Upper lobe of right lung (tissue), 1 donor: Measurements from ENCODE around the gene OAS1. TPM values are rescaled to one million over a fixed set of nuclear protein-coding genes. Genes with fewer than 3 reads are reported as not detected.
"Not testable (repeated sequence)": the region's sequence is repeated elsewhere in the genome, so short reads cannot be mapped to it uniquely, and the experiment has no call there.

ENCODE experiments used
- ATAC-seq: fragments of 200-7000 bp; cut with Tn5 transposase; one replicate; pipeline ENCODE4 v1.9.1; 2020; ENCODE audit warnings: mild to moderate bottlenecking, moderate library complexity
- DNase-seq: peaks from one replicate; pipeline ENCODE4 v3.0.0-alpha.2; 2020
- H3K27ac ChIP-seq: fragments of 200-600 bp; one replicate; pipeline ENCODE4 v1.8.0; 2022
- H3K27me3 ChIP-seq: fragments of 200-600 bp; one replicate; pipeline ENCODE4 v1.8.0; 2022; ENCODE audit warnings: mild to moderate bottlenecking
- H3K36me3 ChIP-seq: fragments of 200-600 bp; one replicate; pipeline ENCODE4 v1.8.0; 2022
- H3K4me1 ChIP-seq: fragments of 200-600 bp; one replicate; pipeline ENCODE4 v1.8.0; 2022
- H3K4me3 ChIP-seq: fragments of 200-600 bp; one replicate; pipeline ENCODE4 v1.8.0; 2022; ENCODE audit warnings: mild to moderate bottlenecking
- H3K9me3 ChIP-seq: fragments of 200-600 bp; one replicate; pipeline ENCODE4 v1.8.0; 2022
- CTCF ChIP-seq: fragments of 200-600 bp; IDR thresholded peaks from one replicate; pipeline ENCODE4 v1.8.0; 2022; ENCODE audit warnings: antibody characterized with exemption
- intact Hi-C: fragments of 100-400 bp; cut with DNase I; formaldehyde crosslinking; loops from one replicate; pipeline ENCODE4 v1.11.0; 2022
- total RNA-seq: library from RNA; stranded (reverse); fragmentation: NEBNext Ultra II Directional; extraction: Animal tissue kit (Norgen Biotek cat#: 25700); gene quantifications from one replicate; pipeline ENCODE4 v1.2.1, GENCODE V29; 2021
- donor health status: DM: no; HTN: yes; CAD: no; lungs with severe emphysema.

OAS1 gene
- total RNA-seq, 1 donor from 2014 or later = 60.0 TPM

DNA sequence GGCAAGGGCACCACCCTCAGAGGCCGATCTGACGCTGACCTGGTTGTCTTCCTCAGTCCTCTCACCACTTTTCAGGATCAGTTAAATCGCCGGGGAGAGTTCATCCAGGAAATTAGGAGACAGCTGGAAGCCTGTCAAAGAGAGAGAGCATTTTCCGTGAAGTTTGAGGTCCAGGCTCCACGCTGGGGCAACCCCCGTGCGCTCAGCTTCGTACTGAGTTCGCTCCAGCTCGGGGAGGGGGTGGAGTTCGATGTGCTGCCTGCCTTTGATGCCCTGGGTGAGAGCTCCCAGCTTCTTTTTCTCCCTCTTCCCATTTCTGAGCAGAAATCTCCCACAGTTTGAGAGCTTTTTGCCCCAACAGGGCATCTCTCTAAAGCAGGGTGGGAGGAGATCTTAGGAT lies 1.8 kb downstream of the OAS1 start:
- Histone ChIP-seq H3K4me1 (peaks cover 28% of the 10 kb centered on the region), H3K27me3 (no peaks in the 10 kb centered on the region), H3K4me3 (peak overlapping the region; percentile 61), H3K9me3 (peaks cover 9% of the 10 kb centered on the region), H3K27ac (no peak overlapping the region), H3K36me3 (no peaks in the 10 kb centered on the region)
- ATAC-seq (no peak), DNase-seq (no peak)
- no peak for TF ChIP-seq CTCF
- intact Hi-C loops = no loop called here

GRCh38 chr12:112909693-112910092 lies 2.9 kb downstream of the OAS1 start:
- Histone ChIP-seq H3K27me3 (no peaks in the 10 kb centered on the region), H3K4me3 (no peak overlapping the region), H3K4me1 (peaks cover 25% of the 10 kb centered on the region), H3K9me3 (peaks cover 9% of the 10 kb centered on the region), H3K36me3 (no peaks in the 10 kb centered on the region), H3K27ac (no peak overlapping the region)
- ATAC-seq (no peak), DNase-seq (no peak)
- no peak for TF ChIP-seq CTCF
- intact Hi-C loops = no loop called here

DNA sequence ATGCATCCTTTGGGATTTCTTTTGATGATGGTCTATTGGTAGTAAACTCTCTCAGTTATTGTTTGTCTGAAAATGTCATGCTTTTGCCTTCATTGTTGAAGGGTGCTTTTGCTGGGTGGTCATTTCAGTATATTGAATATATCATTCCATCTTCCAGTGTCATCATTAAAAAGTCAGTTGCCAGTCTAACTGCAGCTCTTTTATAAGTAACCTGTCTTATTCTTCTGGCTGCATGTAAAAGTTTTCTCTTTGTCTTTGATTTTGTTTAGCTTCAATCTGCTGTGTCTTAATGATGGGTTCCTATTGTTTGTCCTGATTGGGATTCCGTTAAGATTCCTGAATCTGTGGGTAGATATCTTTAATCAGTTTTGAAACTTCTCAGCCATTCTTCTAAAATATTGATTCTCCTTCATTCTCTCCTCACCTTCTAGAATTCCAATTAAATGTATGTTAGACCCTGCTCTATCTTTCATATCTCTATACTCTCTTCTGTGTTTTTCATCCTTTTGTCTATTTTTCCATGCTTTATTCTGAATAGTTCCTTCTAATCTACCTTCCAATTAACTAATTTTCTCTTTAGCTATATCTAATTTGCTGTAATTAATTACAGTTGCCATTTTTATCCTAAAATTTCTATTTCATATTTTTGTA lies 6.4 kb downstream of the OAS1 start:
- H3K4me3 ChIP-seq = no peak overlapping the region
- no peaks in the 10 kb centered on the region for H3K27me3 ChIP-seq
- ATAC-seq (no peak), DNase-seq (no peak)
- H3K27ac ChIP-seq = no peak overlapping the region
- H3K4me1 ChIP-seq = no peaks in the 10 kb centered on the region
- TF ChIP-seq CTCF = no peak
- H3K36me3 ChIP-seq = peaks cover 17% of the 10 kb centered on the region
- H3K9me3 ChIP-seq = peaks cover 9% of the 10 kb centered on the region
- intact Hi-C loops = no loop called here

GRCh38 chr12:112913888-112914287 lies 7.1 kb downstream of the OAS1 start:
- intact Hi-C loops, H3K4me3 ChIP-seq, DNase-seq, ATAC-seq, H3K9me3 ChIP-seq, H3K4me1 ChIP-seq, H3K27me3 ChIP-seq, H3K27ac ChIP-seq: not testable (repeated sequence)
- H3K36me3 ChIP-seq = peaks cover 23% of the 10 kb centered on the region

DNA sequence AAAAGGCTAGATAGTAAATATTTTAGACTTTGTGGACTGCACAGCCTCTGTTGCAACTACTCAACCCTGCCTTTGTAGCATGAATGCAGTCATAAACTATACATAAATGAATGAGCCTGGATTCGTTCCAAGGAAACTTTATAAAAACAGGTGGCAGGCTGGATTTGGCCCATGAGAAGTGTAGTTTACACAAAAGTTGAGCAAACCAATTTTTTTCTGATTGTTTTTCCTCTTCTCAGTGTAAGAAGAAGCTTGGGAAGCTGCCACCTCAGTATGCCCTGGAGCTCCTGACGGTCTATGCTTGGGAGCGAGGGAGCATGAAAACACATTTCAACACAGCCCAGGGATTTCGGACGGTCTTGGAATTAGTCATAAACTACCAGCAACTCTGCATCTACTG lies 9.5 kb downstream of the OAS1 start:
- peak; percentile 34 for ATAC-seq
- no peak for TF ChIP-seq CTCF
- no peak for DNase-seq
- Histone ChIP-seq H3K27ac (no peak overlapping the region), H3K4me3 (no peak overlapping the region), H3K4me1 (no peaks in the 10 kb centered on the region), H3K9me3 (peaks cover 9% of the 10 kb centered on the region), H3K27me3 (no peaks in the 10 kb centered on the region), H3K36me3 (peaks cover 37% of the 10 kb centered on the region)
- intact Hi-C loops = no loop called here

DNA sequence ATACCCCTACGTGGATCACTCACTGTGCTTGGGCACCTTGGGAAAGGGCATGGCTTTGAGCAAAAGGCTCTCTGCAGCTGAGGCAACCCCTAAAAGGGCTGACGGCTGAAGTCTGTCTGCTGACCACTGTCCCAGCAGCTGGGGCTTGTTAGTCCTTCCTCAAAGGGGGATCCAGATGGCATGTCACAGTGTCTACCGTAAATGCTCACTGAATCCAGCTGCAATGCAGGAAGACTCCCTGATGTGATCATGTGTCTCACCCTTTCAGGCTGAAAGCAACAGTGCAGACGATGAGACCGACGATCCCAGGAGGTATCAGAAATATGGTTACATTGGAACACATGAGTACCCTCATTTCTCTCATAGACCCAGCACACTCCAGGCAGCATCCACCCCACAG lies 12.4 kb downstream of the OAS1 start:
- Histone ChIP-seq H3K27ac (no peak overlapping the region), H3K27me3 (no peaks in the 10 kb centered on the region), H3K36me3 (peaks cover 37% of the 10 kb centered on the region), H3K4me3 (no peak overlapping the region), H3K9me3 (no peaks in the 10 kb centered on the region), H3K4me1 (no peaks in the 10 kb centered on the region)
- no peak for ATAC-seq
- no peak for DNase-seq
- TF ChIP-seq CTCF = no peak
- intact Hi-C loops = no loop called here
